Measurements from ENCODE around the gene KIN. TPM values are rescaled to one million over a fixed set of nuclear protein-coding genes. Genes with fewer than 3 reads are reported as not detected.

Gene KIN
- total and polyA plus RNA-seq, 8 donors: 9.3 to 22.7 (median 21.4) TPM

- no peaks in the 10 kb centered on the region for H3K4me1 ChIP-seq
- ATAC-seq: no peak
- H3K4me3 ChIP-seq: no peak overlapping the region
- TF ChIP-seq CTCF (IDR thresholded peaks at IDR 0.05): no peak
- no peak for DNase-seq
- H3K9me3 ChIP-seq: no peaks in the 10 kb centered on the region
- H3K36me3 ChIP-seq: no peaks in the 10 kb centered on the region
- no peak overlapping the region for H3K27ac ChIP-seq
- intact Hi-C loops (cut with DNase I): no loop called here
- peaks cover 0 to 29% of the 10 kb centered on the region in 2 donors for H3K27me3 ChIP-seq
Observed at GRCh38 chr10:7708832-7709231, 79.0 kb downstream of the KIN start.

- no peak for TF ChIP-seq CTCF (IDR thresholded peaks at IDR 0.05)
- intact Hi-C loops (cut with DNase I): no loop called here
- ATAC-seq (no peak), DNase-seq (no peak)
- Histone ChIP-seq H3K27ac (no peak overlapping the region), H3K27me3 (peaks cover 0 to 35% of the 10 kb centered on the region in 2 donors), H3K9me3 (no peaks in the 10 kb centered on the region), H3K4me1 (no peaks in the 10 kb centered on the region), H3K4me3 (no peak overlapping the region), H3K36me3 (no peaks in the 10 kb centered on the region)
Observed at GRCh38 chr10:7707858-7708622, 79.8 kb downstream of the KIN start.

GRCh38 chr10:7707102-7707501 is 80.7 kb downstream of the KIN start:
- ATAC-seq (peak; percentile 59), DNase-seq (no peak)
- TF ChIP-seq CTCF (IDR thresholded peaks at IDR 0.05): no peak
- Histone ChIP-seq H3K4me1 (no peaks in the 10 kb centered on the region), H3K4me3 (no peak overlapping the region), H3K27me3 (peaks cover 0 to 37% of the 10 kb centered on the region in 2 donors), H3K36me3 (no peaks in the 10 kb centered on the region), H3K9me3 (no peaks in the 10 kb centered on the region), H3K27ac (no peak overlapping the region)
- intact Hi-C loops (cut with DNase I): no loop called here

GRCh38 chr10:7706534-7707073 is 81.2 kb downstream of the KIN start:
- no peak overlapping the region for H3K4me3 ChIP-seq
- no peaks in the 10 kb centered on the region for H3K4me1 ChIP-seq
- intact Hi-C loops (cut with DNase I): no loop called here
- H3K27me3 ChIP-seq: peaks cover 0 to 42% of the 10 kb centered on the region in 2 donors
- no peak overlapping the region for H3K27ac ChIP-seq
- H3K36me3 ChIP-seq: no peaks in the 10 kb centered on the region
- DNase-seq (no peak), ATAC-seq (no peak)
- H3K9me3 ChIP-seq: no peaks in the 10 kb centered on the region
- no peak for TF ChIP-seq CTCF (IDR thresholded peaks at IDR 0.05)

- ATAC-seq: no peak
- intact Hi-C loops (cut with DNase I): no loop called here
- TF ChIP-seq CTCF (IDR thresholded peaks at IDR 0.05): no peak
- Histone ChIP-seq H3K27ac (no peak overlapping the region), H3K4me3 (no peak overlapping the region), H3K4me1 (no peaks in the 10 kb centered on the region), H3K9me3 (no peaks in the 10 kb centered on the region), H3K36me3 (no peaks in the 10 kb centered on the region), H3K27me3 (peaks cover 0 to 44% of the 10 kb centered on the region in 2 donors)
- DNase-seq: no peak
Observed at GRCh38 chr10:7705341-7705740, 82.5 kb downstream of the KIN start.
